Body of pancreas (tissue), 4 donors: ENCODE measurements around the gene SHANK3. TPM values are rescaled to one million over a fixed set of nuclear protein-coding genes. Genes with fewer than 3 reads are reported as not detected.

ENCODE experiments used
- ATAC-seq: fragments of 150-250 bp; one replicate; pipeline ENCODE4 v1.9.1; 2016
- DNase-seq, 4 donors: peaks; one replicate each; pipeline ENCODE4 v3.0.0-alpha.2; 2019
- H3K27ac ChIP-seq, 4 donors: fragments of 200-600 bp; sonication (generic); 1 replicate in 3 of 4; 2 replicates in 1 of 4; pipeline versions ENCODE4 v1.5.1 to v1.6.1; 2016 to 2019; ENCODE audit warnings: mild to moderate bottlenecking in 1 of 4, mixed read lengths in 1 of 4, moderate library complexity in 1 of 4
- H3K27me3 ChIP-seq, 2 donors: fragments of 200-600 bp; sonication (generic); one replicate each; pipeline ENCODE4 v1.6.0; 2016; ENCODE audit warnings: mild to moderate bottlenecking in 1 of 2
- H3K36me3 ChIP-seq, 2 donors: fragments of 200-600 bp; sonication (generic); replicated peaks in 1 of 2; 2 replicates each; pipeline ENCODE4 v1.5.1; 2016; ENCODE audit warnings: low read depth in 2 of 2; ENCODE audit not compliant: insufficient read depth in 1 of 2
- H3K4me1 ChIP-seq: fragments of 200-600 bp; sonication (generic); one replicate; pipeline ENCODE4 v1.6.0; 2016
- H3K4me3 ChIP-seq, 2 donors: fragments of 200-600 bp; sonication (generic); 1 replicate in 1 of 2; 2 replicates in 1 of 2; pipeline ENCODE4 v1.5.1; 2016 to 2019
- H3K9me3 ChIP-seq, 3 donors: fragments of 200-600 bp; sonication (generic); 1 replicate in 2 of 3; 2 replicates in 1 of 3; pipeline ENCODE4 v1.5.1; 2016
- POLR2A ChIP-seq, 3 donors: fragments of 450-650 bp; IDR thresholded peaks; one replicate each; pipeline ENCODE4 v1.6.1; 2016; ENCODE audit warnings: antibody characterized with exemption in 3 of 3, mild to moderate bottlenecking in 2 of 3
- WGBS, 2 donors: methylation state at CpG; one replicate each; pipeline ENCODE4 v1.1.5; 2017; 5-methylcytosine and 5-hydroxymethylcytosine counted together
- intact Hi-C: fragments of 100-400 bp; cut with DNase I; formaldehyde crosslinking; loops from one replicate; pipeline ENCODE4 v1.15.1; 2023
- total RNA-seq, 2 donors: library from RNA; depleted of rRNA; stranded (reverse); fragments of >200 nt; gene quantifications; one replicate each; pipeline ENCODE4 v1.1.0, GENCODE V29; 2016
- TF ChIP-seq, protein P1 (sequence below), 7 experiments: fragments of 450-650 bp in 4 of 7; fragments of 200-600 bp in 3 of 7; sonication (generic) in 3 of 7; IDR thresholded peaks; one replicate each; pipeline ENCODE4 v1.5.1; 2016 to 2019; ENCODE audit warnings: antibody characterized with exemption in 7 of 7

Gene SHANK3
- total RNA-seq, 2 donors from 2014 or later: 6.0 to 15.5 TPM

DNA sequence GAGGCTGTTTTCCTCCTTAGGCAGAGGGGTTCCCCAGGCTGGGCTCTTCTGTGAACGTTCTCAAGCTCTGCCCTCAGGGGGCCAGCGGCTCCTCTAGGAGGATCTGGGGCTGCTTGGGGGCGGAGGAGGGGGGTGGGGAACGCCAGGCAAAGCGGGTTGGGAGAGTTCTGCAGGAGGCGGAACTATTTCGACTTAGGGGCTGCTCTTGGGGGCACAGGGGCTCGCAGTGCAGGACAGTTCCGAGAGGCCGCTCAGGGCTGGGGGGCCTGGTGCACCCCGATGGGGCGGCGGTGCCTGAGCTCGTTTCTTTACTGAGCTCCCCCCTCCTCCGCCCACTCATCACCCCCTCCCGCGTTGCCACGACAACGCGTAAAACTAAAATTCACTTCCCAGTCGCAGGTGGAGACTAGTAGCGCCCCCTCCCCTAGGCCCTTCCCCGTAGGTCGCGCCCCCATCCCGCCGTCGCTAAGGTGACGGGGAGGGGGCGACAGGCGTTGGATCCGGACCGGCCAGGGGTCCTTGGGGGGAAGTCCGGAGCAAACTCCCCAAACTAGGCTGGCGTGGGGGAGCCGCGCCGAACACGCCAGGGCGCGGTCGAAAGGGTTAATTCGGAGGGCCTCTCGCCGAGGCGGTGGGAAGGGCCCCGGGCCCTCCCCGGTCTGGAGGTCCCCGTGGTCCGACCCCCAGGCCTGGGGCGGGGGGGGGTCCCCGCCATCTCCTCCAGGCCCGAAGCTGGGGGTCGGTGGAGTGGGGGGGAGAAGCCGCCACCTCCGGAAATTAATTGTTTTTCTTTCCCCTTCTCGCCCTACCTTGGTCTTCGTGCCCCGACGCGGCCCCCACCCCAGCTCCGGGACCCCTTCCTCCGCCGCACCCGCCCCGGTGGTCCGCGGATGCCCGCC lies 857 bp downstream of the SHANK3 start:
- no peak for TF ChIP-seq POLR2A (IDR thresholded peaks at IDR 0.05)
- TF ChIP-seq, protein P1, sequence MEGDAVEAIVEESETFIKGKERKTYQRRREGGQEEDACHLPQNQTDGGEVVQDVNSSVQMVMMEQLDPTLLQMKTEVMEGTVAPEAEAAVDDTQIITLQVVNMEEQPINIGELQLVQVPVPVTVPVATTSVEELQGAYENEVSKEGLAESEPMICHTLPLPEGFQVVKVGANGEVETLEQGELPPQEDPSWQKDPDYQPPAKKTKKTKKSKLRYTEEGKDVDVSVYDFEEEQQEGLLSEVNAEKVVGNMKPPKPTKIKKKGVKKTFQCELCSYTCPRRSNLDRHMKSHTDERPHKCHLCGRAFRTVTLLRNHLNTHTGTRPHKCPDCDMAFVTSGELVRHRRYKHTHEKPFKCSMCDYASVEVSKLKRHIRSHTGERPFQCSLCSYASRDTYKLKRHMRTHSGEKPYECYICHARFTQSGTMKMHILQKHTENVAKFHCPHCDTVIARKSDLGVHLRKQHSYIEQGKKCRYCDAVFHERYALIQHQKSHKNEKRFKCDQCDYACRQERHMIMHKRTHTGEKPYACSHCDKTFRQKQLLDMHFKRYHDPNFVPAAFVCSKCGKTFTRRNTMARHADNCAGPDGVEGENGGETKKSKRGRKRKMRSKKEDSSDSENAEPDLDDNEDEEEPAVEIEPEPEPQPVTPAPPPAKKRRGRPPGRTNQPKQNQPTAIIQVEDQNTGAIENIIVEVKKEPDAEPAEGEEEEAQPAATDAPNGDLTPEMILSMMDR (IDR thresholded peaks at IDR 0.05): no peak
- Histone ChIP-seq H3K9me3 (no peaks in the 10 kb centered on the region), H3K4me3 (no peak overlapping the region), H3K4me1 (peaks cover 11% of the 10 kb centered on the region), H3K27me3 (peaks cover 0 to 9% of the 10 kb centered on the region in 2 donors), H3K27ac (peak overlapping the region in 1 of 4 donors; percentile 30), H3K36me3 (no peaks in the 10 kb centered on the region)
- WGBS, 2 donors: 7 to 11% methylated on average over 12 to 65 of the region's 69 CpGs
- DNase-seq (no peak), ATAC-seq (no peak)
- intact Hi-C loops: no loop called here

GRCh38 chr22:50674130-50674500 lies 1.5 kb downstream of the SHANK3 start:
- Histone ChIP-seq H3K4me3 (no peak overlapping the region), H3K27me3 (peaks cover 0 to 9% of the 10 kb centered on the region in 2 donors), H3K4me1 (peaks cover 11% of the 10 kb centered on the region), H3K27ac (no peak overlapping the region), H3K36me3 (no peaks in the 10 kb centered on the region), H3K9me3 (no peaks in the 10 kb centered on the region)
- intact Hi-C loops: no loop called here
- ATAC-seq (no peak), DNase-seq (no peak)
- TF ChIP-seq, protein P1 (IDR thresholded peaks at IDR 0.05): no peak
- TF ChIP-seq POLR2A (IDR thresholded peaks at IDR 0.05): no peak
- WGBS, 2 donors: 0 to 2% methylated on average over 7 to 10 of the region's 43 CpGs

- H3K4me1 ChIP-seq: peaks cover 11% of the 10 kb centered on the region
- intact Hi-C loops: no loop called here
- 4 to 22% methylated on average over 24 to 74 of the region's 105 CpGs for WGBS, 2 donors
- H3K27me3 ChIP-seq: peaks cover 0 to 9% of the 10 kb centered on the region in 2 donors
- H3K9me3 ChIP-seq: no peaks in the 10 kb centered on the region
- peak overlapping the region in 1 of 2 donors; percentile 5 for H3K4me3 ChIP-seq
- H3K27ac ChIP-seq: no peak overlapping the region
- ATAC-seq (peak; percentile 53), DNase-seq (peak; percentile 56 to 73 (median 68))
- TF ChIP-seq, protein P1 (IDR thresholded peaks at IDR 0.05): no peak
- no peak for TF ChIP-seq POLR2A (IDR thresholded peaks at IDR 0.05)
- H3K36me3 ChIP-seq: no peaks in the 10 kb centered on the region
These were observed 2.3 kb downstream of the SHANK3 start for GRCh38 chr22:50674606-50675552.

DNA sequence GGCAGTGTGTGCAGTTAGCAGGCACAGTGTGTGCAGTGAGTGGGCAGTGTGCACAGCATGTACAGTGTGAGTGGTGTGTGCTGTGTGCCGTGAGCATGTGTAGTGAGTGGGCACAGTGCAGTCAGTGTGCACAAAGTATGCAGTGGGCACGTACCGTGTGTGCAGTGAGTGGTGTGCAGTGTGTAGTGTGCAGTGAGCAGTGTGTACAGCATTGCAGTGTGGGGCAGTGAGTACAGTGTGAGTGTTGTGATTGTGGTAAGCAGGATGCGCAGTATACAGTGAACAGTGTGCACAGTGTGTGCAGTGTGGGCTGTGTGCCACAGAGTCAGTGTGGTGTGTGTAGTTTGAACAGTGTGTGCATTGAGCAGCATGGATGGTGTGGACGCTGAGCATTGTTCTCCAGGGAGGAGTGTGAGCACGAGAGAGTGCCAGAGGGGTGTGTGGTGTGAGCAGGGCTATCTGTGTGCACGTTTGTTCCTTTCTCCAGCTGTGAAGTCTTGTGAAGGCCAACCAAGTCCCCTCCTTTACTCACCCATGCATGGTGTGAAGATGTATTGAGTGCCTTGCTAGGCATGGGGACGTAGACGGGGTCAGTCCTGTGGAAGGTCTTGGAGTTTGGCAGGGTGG lies 3.0 kb downstream of the SHANK3 start:
- 53 to 66% methylated on average over 9 of the region's 9 CpGs for WGBS, 2 donors
- ATAC-seq (no peak), DNase-seq (no peak)
- intact Hi-C loops: no loop called here
- Histone ChIP-seq H3K27me3 (peaks cover 0 to 9% of the 10 kb centered on the region in 2 donors), H3K9me3 (no peaks in the 10 kb centered on the region), H3K4me1 (peaks cover 11% of the 10 kb centered on the region), H3K36me3 (no peaks in the 10 kb centered on the region), H3K27ac (no peak overlapping the region), H3K4me3 (no peak overlapping the region)
- TF ChIP-seq POLR2A (IDR thresholded peaks at IDR 0.05): no peak
- TF ChIP-seq, protein P1 (IDR thresholded peaks at IDR 0.05): no peak
